ENCODE measurements around the gene AKR1C2. TPM values are rescaled to one million over a fixed set of nuclear protein-coding genes. Genes with fewer than 3 reads are reported as not detected.
"Not testable (repeated sequence)": the region's sequence is repeated elsewhere in the genome, so short reads cannot be mapped to it uniquely, and the experiment has no call there.

AKR1C2 gene
- total RNA-seq, 1 donor from 2014 or later, result not detected

- DNase-seq (ENCODE audit: low spot score), result no peak
- Mint-ChIP-seq H3K9me3 (peaks cover 19% of the 10 kb centered on the region), H3K27ac (no peak overlapping the region), H3K4me1 (ENCODE audit: low read depth) (peaks cover 4% of the 10 kb centered on the region), H3K4me3 (ENCODE audit: low read depth) (no peak overlapping the region), H3K36me3 (ENCODE audit: low read depth) (no peaks in the 10 kb centered on the region), H3K27me3 (ENCODE audit: low read depth) (no peaks in the 10 kb centered on the region)
- intact Hi-C loops (cut with micrococcal nuclease), result no loop called here
These were observed 34.4 kb upstream of the AKR1C2 start for GRCh38 chr10:5038101-5038500.

GRCh38 chr10:5036511-5036910 is 32.9 kb upstream of the AKR1C2 start:
- Mint-ChIP-seq H3K4me3 (ENCODE audit: low read depth) (no peak overlapping the region), H3K27me3 (ENCODE audit: low read depth) (no peaks in the 10 kb centered on the region), H3K36me3 (ENCODE audit: low read depth) (no peaks in the 10 kb centered on the region), H3K9me3 (peaks cover 22% of the 10 kb centered on the region), H3K4me1 (ENCODE audit: low read depth) (peaks cover 4% of the 10 kb centered on the region), H3K27ac (no peak overlapping the region)
- intact Hi-C loops (cut with micrococcal nuclease), result no loop called here
- DNase-seq (ENCODE audit: low spot score), result no peak

GRCh38 chr10:5035356-5035755 is 31.7 kb upstream of the AKR1C2 start:
- peaks cover 33% of the 10 kb centered on the region for H3K9me3 Mint-ChIP-seq
- H3K27me3 Mint-ChIP-seq (ENCODE audit: low read depth), result no peaks in the 10 kb centered on the region
- H3K4me3 Mint-ChIP-seq (ENCODE audit: low read depth), result no peak overlapping the region
- no peaks in the 10 kb centered on the region for H3K36me3 Mint-ChIP-seq (ENCODE audit: low read depth)
- H3K27ac Mint-ChIP-seq, result no peak overlapping the region
- no peaks in the 10 kb centered on the region for H3K4me1 Mint-ChIP-seq (ENCODE audit: low read depth)
- intact Hi-C loops (cut with micrococcal nuclease), result no loop called here
- DNase-seq (ENCODE audit: low spot score), result no peak

GRCh38 chr10:5034588-5034987 is 30.9 kb upstream of the AKR1C2 start:
- intact Hi-C loops (cut with micrococcal nuclease), result no loop called here
- Mint-ChIP-seq H3K27me3 (ENCODE audit: low read depth) (no peaks in the 10 kb centered on the region), H3K4me3 (ENCODE audit: low read depth) (no peak overlapping the region), H3K4me1 (ENCODE audit: low read depth) (no peaks in the 10 kb centered on the region), H3K9me3 (peaks cover 39% of the 10 kb centered on the region), H3K36me3 (ENCODE audit: low read depth) (no peaks in the 10 kb centered on the region), H3K27ac (no peak overlapping the region)
- DNase-seq (ENCODE audit: low spot score), result no peak

- H3K4me3 Mint-ChIP-seq (ENCODE audit: low read depth), result no peak overlapping the region
- intact Hi-C loops (cut with micrococcal nuclease), result no loop called here
- no peaks in the 10 kb centered on the region for H3K36me3 Mint-ChIP-seq (ENCODE audit: low read depth)
- no peak for DNase-seq (ENCODE audit: low spot score)
- H3K9me3 Mint-ChIP-seq, result peaks cover 39% of the 10 kb centered on the region
- H3K4me1 Mint-ChIP-seq (ENCODE audit: low read depth), result no peaks in the 10 kb centered on the region
- no peak overlapping the region for H3K27ac Mint-ChIP-seq
- H3K27me3 Mint-ChIP-seq (ENCODE audit: low read depth), result peaks cover 1% of the 10 kb centered on the region
These were observed 29.6 kb upstream of the AKR1C2 start for GRCh38 chr10:5033061-5033778.

GRCh38 chr10:5032444-5032843 is 28.8 kb upstream of the AKR1C2 start:
- H3K27ac Mint-ChIP-seq; intact Hi-C loops (cut with micrococcal nuclease); H3K4me1 Mint-ChIP-seq (ENCODE audit: low read depth); H3K27me3 Mint-ChIP-seq (ENCODE audit: low read depth); H3K4me3 Mint-ChIP-seq (ENCODE audit: low read depth); H3K36me3 Mint-ChIP-seq (ENCODE audit: low read depth); DNase-seq (ENCODE audit: low spot score): not testable (repeated sequence)
- peaks cover 39% of the 10 kb centered on the region for H3K9me3 Mint-ChIP-seq

- H3K27ac Mint-ChIP-seq; H3K27me3 Mint-ChIP-seq (ENCODE audit: low read depth); H3K36me3 Mint-ChIP-seq (ENCODE audit: low read depth); H3K4me3 Mint-ChIP-seq (ENCODE audit: low read depth); H3K4me1 Mint-ChIP-seq (ENCODE audit: low read depth); DNase-seq (ENCODE audit: low spot score); intact Hi-C loops (cut with micrococcal nuclease): not testable (repeated sequence)
- H3K9me3 Mint-ChIP-seq, result peaks cover 39% of the 10 kb centered on the region
These were observed 27.9 kb upstream of the AKR1C2 start for GRCh38 chr10:5031588-5031987.

- intact Hi-C loops (cut with micrococcal nuclease), result no loop called here
- Mint-ChIP-seq H3K9me3 (peaks cover 39% of the 10 kb centered on the region), H3K27me3 (ENCODE audit: low read depth) (peaks cover 2% of the 10 kb centered on the region), H3K36me3 (ENCODE audit: low read depth) (no peaks in the 10 kb centered on the region), H3K27ac (no peak overlapping the region), H3K4me3 (ENCODE audit: low read depth) (no peak overlapping the region), H3K4me1 (ENCODE audit: low read depth) (no peaks in the 10 kb centered on the region)
- no peak for DNase-seq (ENCODE audit: low spot score)
These were observed 27.3 kb upstream of the AKR1C2 start for GRCh38 chr10:5030989-5031388.

- H3K4me3 Mint-ChIP-seq (ENCODE audit: low read depth); H3K9me3 Mint-ChIP-seq; H3K36me3 Mint-ChIP-seq (ENCODE audit: low read depth); H3K27ac Mint-ChIP-seq; H3K27me3 Mint-ChIP-seq (ENCODE audit: low read depth); DNase-seq (ENCODE audit: low spot score); H3K4me1 Mint-ChIP-seq (ENCODE audit: low read depth); intact Hi-C loops (cut with micrococcal nuclease): not testable (repeated sequence)
These were observed 21.8 kb upstream of the AKR1C2 start for GRCh38 chr10:5025461-5025881.

GRCh38 chr10:5023177-5023805 is 19.6 kb upstream of the AKR1C2 start:
- Mint-ChIP-seq H3K4me3 (ENCODE audit: low read depth) (no peak overlapping the region), H3K27ac (no peak overlapping the region), H3K4me1 (ENCODE audit: low read depth) (no peaks in the 10 kb centered on the region), H3K36me3 (ENCODE audit: low read depth) (no peaks in the 10 kb centered on the region), H3K9me3 (no peaks in the 10 kb centered on the region), H3K27me3 (ENCODE audit: low read depth) (peaks cover 5% of the 10 kb centered on the region)
- DNase-seq (ENCODE audit: low spot score), result no peak
- intact Hi-C loops (cut with micrococcal nuclease), result no loop called here

- H3K36me3 Mint-ChIP-seq (ENCODE audit: low read depth); H3K9me3 Mint-ChIP-seq; H3K4me1 Mint-ChIP-seq (ENCODE audit: low read depth); H3K27ac Mint-ChIP-seq; H3K4me3 Mint-ChIP-seq (ENCODE audit: low read depth); intact Hi-C loops (cut with micrococcal nuclease); DNase-seq (ENCODE audit: low spot score); H3K27me3 Mint-ChIP-seq (ENCODE audit: low read depth): not testable (repeated sequence)
These were observed 18.1 kb upstream of the AKR1C2 start for GRCh38 chr10:5021624-5022290.

- H3K27me3 Mint-ChIP-seq (ENCODE audit: low read depth); H3K9me3 Mint-ChIP-seq; H3K4me1 Mint-ChIP-seq (ENCODE audit: low read depth); H3K27ac Mint-ChIP-seq; DNase-seq (ENCODE audit: low spot score); intact Hi-C loops (cut with micrococcal nuclease); H3K36me3 Mint-ChIP-seq (ENCODE audit: low read depth); H3K4me3 Mint-ChIP-seq (ENCODE audit: low read depth): not testable (repeated sequence)
These were observed 16.3 kb upstream of the AKR1C2 start for GRCh38 chr10:5019770-5020612.

Measured in activated T-helper 2 cell treated with anti-CD3 and anti-CD28 coated beads, Interferon-gamma antibody, Interleukin-2, Interleukin-4, amounts not matched to agents 10 μg/mL and 5 μg/mL and 100 μg/mL, durations not matched to agents 14 hours and 24 hours and 36 hours (primary cell).